Measurements from ENCODE around the gene ANKS4B.

GRCh38 chr16:21218153-21218552 is 15.3 kb upstream of the ANKS4B start:
- TF ChIP-seq MAX (CRISPR knock-in tag; IDR thresholded peaks at IDR 0.05) (no peak), CTCF (IDR thresholded peaks at IDR 0.05) (no peak), EMX1 (CRISPR knock-in tag; IDR thresholded peaks at IDR 0.05) (no peak), JUN (CRISPR knock-in tag; IDR thresholded peaks at IDR 0.05) (no peak), SP1 (CRISPR knock-in tag; conservative IDR thresholded peaks at IDR 0.05) (no peak), ELF4 (CRISPR knock-in tag; IDR thresholded peaks at IDR 0.05; ENCODE audit: low read depth) (no peak), ESRRA (CRISPR knock-in tag; IDR thresholded peaks at IDR 0.05; ENCODE audit: borderline replicate concordance) (no peak), NFE2L1 (CRISPR knock-in tag; IDR thresholded peaks at IDR 0.05) (no peak), ZNF416 (CRISPR knock-in tag; IDR thresholded peaks at IDR 0.05) (no peak), PREB (CRISPR knock-in tag; IDR thresholded peaks at IDR 0.05; ENCODE audit: borderline replicate concordance) (no peak), RELA (CRISPR knock-in tag; IDR thresholded peaks at IDR 0.05; ENCODE audit: borderline replicate concordance) (no peak), USF1 (CRISPR knock-in tag; IDR thresholded peaks at IDR 0.05) (no peak), NR2C2 (CRISPR knock-in tag; IDR thresholded peaks at IDR 0.05) (no peak), USF2 (CRISPR knock-in tag; IDR thresholded peaks at IDR 0.05) (no peak)

Data from WTC11 (cell line).